Hematopoietic multipotent progenitor cell treated with erythropoietin and hydrocortisone succinate and interleukin-3 and kit ligand, for 4 days (in vitro differentiated cells): Measurements from ENCODE around the gene MRPL18.
"Not testable (repeated sequence)": the region's sequence is repeated elsewhere in the genome, so short reads cannot be mapped to it uniquely, and the experiment has no call there.

Source experiments
- DNase-seq: peaks from one replicate; pipeline ENCODE4 v3.0.0-alpha.2; 2015

The MRPL18 gene

GRCh38 chr6:159817951-159818739 lies 27.9 kb downstream of the MRPL18 start:
- DNase-seq = no peak

- DNase-seq = no peak
These were observed 28.8 kb downstream of the MRPL18 start for GRCh38 chr6:159819098-159819497.

- peak; percentile 79 for DNase-seq
These were observed 29.8 kb downstream of the MRPL18 start for GRCh38 chr6:159819932-159820640.

GRCh38 chr6:159821122-159821521 lies 30.9 kb downstream of the MRPL18 start:
- peak; percentile 71 for DNase-seq

- DNase-seq = no peak
These were observed 31.5 kb downstream of the MRPL18 start for GRCh38 chr6:159821726-159822125.

- DNase-seq = no peak
These were observed 33.7 kb downstream of the MRPL18 start for GRCh38 chr6:159823953-159824352.

GRCh38 chr6:159824690-159825089 lies 34.4 kb downstream of the MRPL18 start:
- not testable (repeated sequence) for DNase-seq

GRCh38 chr6:159826004-159826403 lies 35.7 kb downstream of the MRPL18 start:
- DNase-seq = no peak

- DNase-seq = no peak
These were observed 36.8 kb downstream of the MRPL18 start for GRCh38 chr6:159826968-159827647.

- no peak for DNase-seq
These were observed 37.8 kb downstream of the MRPL18 start for GRCh38 chr6:159828074-159828473.

- DNase-seq = peak; percentile 43
These were observed 39.3 kb downstream of the MRPL18 start for GRCh38 chr6:159829526-159829925.

GRCh38 chr6:159830501-159831372 lies 40.5 kb downstream of the MRPL18 start:
- DNase-seq = no peak

- no peak for DNase-seq
These were observed 41.1 kb downstream of the MRPL18 start for GRCh38 chr6:159831373-159831679.

- DNase-seq = peak; percentile 76
These were observed 42.7 kb downstream of the MRPL18 start for GRCh38 chr6:159832946-159833345.

GRCh38 chr6:159833556-159833955 lies 43.3 kb downstream of the MRPL18 start:
- DNase-seq = no peak

GRCh38 chr6:159833997-159834603 lies 43.8 kb downstream of the MRPL18 start:
- DNase-seq = no peak

- no peak for DNase-seq
These were observed 46.6 kb downstream of the MRPL18 start for GRCh38 chr6:159836718-159837490.

- no peak for DNase-seq
These were observed 47.2 kb downstream of the MRPL18 start for GRCh38 chr6:159837511-159837910.

- no peak for DNase-seq
These were observed 47.9 kb downstream of the MRPL18 start for GRCh38 chr6:159838020-159838744.

- no peak for DNase-seq
These were observed 51.8 kb downstream of the MRPL18 start for GRCh38 chr6:159842035-159842434.
